Astrocyte (in vitro differentiated cells and primary cell): Measurements from ENCODE around the gene AP3S1.

Experiments used
- EZH2 ChIP-seq: IDR thresholded peaks from 2 replicates; pipeline ENCODE4 v1.6.1; 2012; ENCODE audit warnings: mild to moderate bottlenecking, low read length, inconsistent platforms; ENCODE audit not compliant: insufficient read depth
- TF ChIP-seq, protein P1 (sequence below): IDR thresholded peaks from 2 replicates; pipeline ENCODE4 v1.5.1; 2011; ENCODE audit warnings: low read depth, mild to moderate bottlenecking, inconsistent platforms, low read length, moderate library complexity; ENCODE audit not compliant: insufficient read depth

DNA sequence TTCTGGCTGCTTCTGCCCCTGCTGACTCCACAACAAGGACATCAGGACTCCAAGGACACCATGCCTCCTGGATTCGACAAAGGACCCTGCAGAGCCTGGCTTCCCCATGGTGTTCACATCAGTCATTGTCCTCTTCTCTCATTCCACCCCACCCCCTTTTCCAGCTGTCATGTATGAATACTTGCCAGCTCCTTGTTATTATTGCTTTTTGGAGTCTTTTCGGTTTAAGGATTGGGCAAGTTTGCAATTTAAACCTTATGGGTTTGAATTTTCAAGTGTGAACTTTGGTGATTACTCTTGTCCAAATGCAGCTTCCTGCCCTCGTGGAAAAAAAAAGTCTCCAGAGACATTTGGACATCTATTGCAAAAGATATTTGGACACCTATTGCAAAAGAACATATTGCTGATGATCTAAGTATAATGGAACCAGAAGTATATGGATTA lies 106.4 kb downstream of the AP3S1 start:
- TF ChIP-seq, protein P1, sequence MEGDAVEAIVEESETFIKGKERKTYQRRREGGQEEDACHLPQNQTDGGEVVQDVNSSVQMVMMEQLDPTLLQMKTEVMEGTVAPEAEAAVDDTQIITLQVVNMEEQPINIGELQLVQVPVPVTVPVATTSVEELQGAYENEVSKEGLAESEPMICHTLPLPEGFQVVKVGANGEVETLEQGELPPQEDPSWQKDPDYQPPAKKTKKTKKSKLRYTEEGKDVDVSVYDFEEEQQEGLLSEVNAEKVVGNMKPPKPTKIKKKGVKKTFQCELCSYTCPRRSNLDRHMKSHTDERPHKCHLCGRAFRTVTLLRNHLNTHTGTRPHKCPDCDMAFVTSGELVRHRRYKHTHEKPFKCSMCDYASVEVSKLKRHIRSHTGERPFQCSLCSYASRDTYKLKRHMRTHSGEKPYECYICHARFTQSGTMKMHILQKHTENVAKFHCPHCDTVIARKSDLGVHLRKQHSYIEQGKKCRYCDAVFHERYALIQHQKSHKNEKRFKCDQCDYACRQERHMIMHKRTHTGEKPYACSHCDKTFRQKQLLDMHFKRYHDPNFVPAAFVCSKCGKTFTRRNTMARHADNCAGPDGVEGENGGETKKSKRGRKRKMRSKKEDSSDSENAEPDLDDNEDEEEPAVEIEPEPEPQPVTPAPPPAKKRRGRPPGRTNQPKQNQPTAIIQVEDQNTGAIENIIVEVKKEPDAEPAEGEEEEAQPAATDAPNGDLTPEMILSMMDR = no peak
- TF ChIP-seq EZH2 = no peak
